GM19372 (cell line): ENCODE data around the gene EFHC1.

Experiments used
- ATAC-seq: cut with Tn5 transposase; IDR thresholded peaks from one replicate; pipeline ENCODE4 v1.9.1; 2021; ENCODE audit warnings: mild to moderate bottlenecking, low read depth, moderate library complexity; ENCODE audit not compliant: unreplicated experiment

The EFHC1 gene

DNA sequence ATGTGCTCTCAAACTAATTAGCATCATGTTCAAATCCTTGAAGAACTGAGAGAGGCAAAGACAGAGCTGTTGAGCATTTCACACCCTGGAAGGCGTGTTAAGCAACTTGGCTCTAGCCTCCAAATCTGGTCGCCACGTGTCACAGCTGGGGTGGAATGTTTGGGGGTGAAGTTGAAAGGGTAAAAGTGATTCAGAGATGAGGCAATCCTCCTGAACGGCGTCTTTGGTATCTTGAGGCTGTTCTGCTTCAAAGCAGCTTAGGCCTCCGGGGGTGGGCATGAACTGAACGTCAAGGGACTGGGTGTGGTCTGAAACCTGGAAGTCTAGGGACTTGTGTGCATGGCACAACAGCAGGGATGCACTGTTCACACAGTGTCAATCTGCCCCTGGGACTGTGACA lies 94.4 kb downstream of the EFHC1 start:
- no peak for ATAC-seq

DNA sequence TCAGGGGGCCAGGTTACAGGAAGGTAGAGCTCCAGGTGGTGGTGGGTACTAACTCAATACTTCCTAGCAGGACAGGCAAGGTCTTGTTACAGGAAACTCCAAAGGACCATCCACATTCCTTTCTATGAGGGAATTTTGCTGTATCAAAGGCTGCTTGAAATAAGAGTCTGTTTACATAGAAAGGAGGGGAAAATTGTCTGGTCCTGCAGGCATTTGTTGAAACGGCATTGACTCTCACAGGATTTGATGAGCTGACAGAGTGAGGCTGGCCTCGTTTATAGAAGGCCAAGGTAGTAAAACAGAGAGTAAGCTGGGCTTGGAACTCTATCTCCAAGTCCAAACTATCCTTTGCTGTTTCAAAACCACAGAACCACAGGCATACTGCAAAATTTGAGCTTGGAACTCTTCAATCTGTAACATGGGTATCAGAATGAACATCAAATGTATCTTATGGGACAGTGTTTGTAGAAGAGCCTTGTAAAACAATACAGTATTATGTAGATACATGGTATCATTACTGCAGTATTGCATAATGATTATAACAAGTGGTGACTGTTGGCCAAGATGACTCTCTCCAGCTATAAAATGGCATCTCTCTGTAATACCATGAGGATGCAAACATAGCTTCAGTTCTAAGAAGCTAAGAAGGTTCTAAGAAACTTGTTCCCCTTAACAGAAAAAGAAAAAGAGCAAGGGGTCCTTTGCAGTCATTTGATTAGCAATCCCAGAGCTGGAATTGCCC lies 95.2 kb downstream of the EFHC1 start:
- no peak for ATAC-seq

DNA sequence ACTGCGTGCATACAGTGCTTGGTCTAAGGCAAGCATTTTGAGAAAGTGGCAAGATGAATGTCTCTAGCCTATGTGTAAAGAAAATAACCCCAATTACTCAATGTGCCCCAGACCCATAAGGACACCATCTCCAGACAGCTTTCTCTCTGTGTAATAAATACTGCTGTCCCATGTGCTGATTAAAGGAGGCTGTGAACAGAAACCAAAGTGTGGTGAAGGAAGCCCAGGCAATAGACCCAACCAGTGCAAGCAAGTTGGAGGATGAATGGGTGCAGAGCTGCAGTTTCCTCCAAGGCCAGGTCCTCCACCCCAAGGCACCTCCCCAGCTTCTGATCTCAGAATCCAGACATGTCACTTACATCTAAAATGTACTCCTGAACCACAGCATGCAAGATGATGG lies 96.1 kb downstream of the EFHC1 start:
- ATAC-seq: no peak

- ATAC-seq: no peak
Observed at GRCh38 chr6:52516943-52517342, 96.8 kb downstream of the EFHC1 start.

- no peak for ATAC-seq
Observed at GRCh38 chr6:52517502-52518278, 97.5 kb downstream of the EFHC1 start.

DNA sequence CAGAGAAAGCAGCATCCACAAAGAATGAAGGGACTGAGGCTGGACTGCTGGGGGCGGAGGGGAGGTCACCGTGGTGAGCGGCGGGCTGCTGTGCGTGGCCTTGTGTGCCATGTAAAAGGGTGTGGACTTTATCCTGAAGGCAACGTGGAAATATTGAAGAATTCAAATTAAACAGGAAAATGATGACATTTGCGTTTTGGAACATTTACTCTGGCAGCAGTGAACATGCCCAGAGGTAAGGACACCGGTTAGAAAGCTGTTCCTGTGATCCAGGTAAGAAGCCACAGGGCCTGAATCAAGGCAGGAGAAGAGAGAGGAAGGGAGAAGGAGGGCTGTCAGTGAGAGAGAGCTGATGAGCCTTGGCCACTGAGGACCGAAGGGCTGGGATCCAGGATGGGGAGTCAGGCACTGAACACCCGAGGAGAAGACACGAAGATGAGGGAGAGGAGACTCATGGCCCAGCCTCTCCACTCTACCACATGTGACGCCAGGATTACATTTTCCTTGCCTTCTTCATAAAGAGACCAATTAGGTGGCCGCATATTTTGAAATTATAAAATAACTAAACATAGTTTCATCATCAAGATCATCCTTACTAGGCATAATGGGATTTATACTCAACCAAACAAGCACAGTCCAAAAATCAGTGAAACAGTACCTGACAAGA lies 98.3 kb downstream of the EFHC1 start:
- ATAC-seq: no peak

- ATAC-seq: no peak
Observed at GRCh38 chr6:52519618-52520017, 99.5 kb downstream of the EFHC1 start.

- no peak for ATAC-seq
Observed at GRCh38 chr6:52522151-52522626, 102.0 kb downstream of the EFHC1 start.

- no peak for ATAC-seq
Observed at GRCh38 chr6:52522655-52523054, 102.5 kb downstream of the EFHC1 start.

- ATAC-seq: no peak
Observed at GRCh38 chr6:52523378-52524142, 103.4 kb downstream of the EFHC1 start.

DNA sequence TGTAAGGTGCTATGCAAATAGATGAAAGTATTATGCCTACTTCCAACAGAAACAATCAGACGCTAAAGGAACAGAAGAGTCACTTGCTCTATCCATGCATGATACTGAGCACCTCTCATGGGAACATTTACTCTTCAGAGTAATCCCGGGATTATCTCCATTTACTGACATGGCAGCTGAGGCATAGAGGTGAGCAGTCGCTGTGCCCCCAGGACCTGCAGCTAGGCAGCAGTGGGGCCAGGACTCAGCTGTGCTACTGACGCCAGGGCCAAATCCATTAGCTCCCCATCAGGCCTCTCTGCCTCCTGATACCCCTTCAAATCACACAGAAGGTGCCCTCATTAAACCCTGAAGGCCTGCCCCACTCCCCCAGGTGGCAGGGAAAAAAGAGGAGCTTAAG lies 104.8 kb downstream of the EFHC1 start:
- no peak for ATAC-seq

- no peak for ATAC-seq
Observed at GRCh38 chr6:52526634-52527033, 106.5 kb downstream of the EFHC1 start.

DNA sequence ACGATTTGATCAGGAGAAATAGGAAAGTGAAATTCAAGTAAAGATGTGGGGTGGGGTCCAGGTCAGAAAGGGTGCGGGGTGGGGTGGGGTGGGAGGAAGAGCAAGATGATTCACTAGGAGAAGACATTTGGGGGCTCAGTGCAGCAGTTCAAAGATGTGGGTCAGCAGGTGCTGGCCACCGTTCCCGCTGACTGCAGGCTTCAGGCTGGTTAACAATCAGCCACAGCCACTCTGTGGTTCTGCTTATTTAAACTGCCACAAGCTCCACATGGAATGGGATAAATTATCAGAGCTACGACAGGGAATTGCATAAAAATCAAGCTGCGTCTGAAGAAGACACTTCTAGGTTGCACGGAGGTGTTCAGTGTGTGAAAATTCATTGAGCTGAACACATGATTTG lies 107.3 kb downstream of the EFHC1 start:
- ATAC-seq: no peak

DNA sequence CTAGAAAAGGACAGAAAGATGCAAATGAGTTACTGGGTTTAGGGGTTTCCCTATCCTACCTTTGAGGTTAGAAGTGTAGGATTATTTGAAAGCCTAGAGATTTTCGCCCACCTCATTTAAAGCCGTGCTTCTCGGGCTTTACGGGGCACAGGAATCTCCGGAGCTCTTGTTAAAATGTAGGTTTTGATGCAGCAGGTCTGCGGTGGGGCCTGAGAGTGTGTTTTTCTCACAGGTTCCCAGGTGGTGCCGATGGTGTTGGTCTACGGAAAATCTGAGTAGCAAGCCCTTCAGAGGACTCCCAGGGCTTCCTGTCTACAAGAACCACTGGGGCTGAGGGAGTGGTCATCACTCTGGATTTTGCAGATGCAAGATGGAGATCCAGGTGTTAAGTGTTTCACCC lies 109.2 kb downstream of the EFHC1 start:
- no peak for ATAC-seq

- ATAC-seq: no peak
Observed at GRCh38 chr6:52530351-52530750, 110.2 kb downstream of the EFHC1 start.

- ATAC-seq: no peak
Observed at GRCh38 chr6:52531396-52531795, 111.3 kb downstream of the EFHC1 start.

DNA sequence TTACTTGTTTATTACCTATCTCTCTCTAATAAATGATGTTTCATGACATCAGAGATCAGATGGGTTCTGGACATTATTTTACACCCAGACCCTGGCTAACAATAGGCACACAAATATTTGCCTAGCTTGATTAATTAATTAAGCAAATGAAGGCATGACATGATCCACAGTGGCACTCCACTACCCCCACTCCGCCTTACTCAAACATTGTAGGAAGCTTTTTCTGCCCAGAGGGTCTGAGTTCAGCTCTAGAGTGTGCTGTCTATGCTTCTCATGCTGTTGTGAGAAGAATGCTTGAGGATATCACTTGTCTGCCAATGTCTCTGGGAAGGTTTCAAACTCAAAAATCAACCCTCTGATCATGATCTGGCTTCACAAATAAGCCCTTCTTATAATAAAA lies 111.7 kb downstream of the EFHC1 start:
- ATAC-seq: no peak

GRCh38 chr6:52532457-52532856 lies 112.3 kb downstream of the EFHC1 start:
- no peak for ATAC-seq

- ATAC-seq: no peak
Observed at GRCh38 chr6:52533491-52533890, 113.3 kb downstream of the EFHC1 start.

DNA sequence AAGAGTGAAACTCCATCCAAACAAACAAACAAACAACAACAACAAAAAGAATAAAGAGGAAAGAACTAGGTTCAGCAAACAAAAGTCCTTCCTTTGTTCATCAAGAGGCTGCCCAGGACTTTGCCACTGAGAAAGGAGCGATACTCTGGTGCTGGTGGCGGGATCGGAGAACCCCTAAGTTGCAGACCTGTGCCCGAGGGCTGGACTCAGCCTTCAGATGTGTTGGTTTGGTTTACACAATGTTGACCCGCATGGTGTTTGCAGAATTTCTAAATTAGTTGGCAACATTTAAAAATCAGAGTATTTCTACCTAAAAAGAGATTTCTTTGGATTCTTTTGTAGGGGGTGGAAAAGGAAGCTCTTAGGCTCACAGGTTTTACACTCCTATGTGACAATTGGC lies 114.2 kb downstream of the EFHC1 start:
- ATAC-seq: no peak

DNA sequence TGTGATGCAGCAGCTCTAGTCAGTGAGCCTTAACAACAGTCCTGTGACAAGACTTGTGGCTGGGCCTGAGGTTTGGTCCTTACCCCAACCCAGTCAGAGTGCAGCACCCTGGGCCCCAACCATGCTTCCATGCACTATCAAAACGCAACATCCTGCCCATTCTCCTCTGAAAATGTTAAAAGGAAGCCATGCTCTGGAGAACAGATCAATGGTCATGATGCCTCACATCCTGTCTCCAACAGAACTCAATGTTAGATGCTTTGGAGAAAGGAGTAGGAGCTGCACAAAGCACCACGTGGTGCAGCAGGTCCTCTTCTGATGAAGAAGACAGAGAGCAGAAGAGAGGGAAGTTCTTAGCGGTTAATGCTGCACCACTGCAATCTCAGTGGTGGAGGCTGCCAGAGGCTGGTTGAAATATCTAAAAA lies 114.8 kb downstream of the EFHC1 start:
- no peak for ATAC-seq
